Measurements from ENCODE around the gene WDR90. TPM values are rescaled to one million over a fixed set of nuclear protein-coding genes. Genes with fewer than 3 reads are reported as not detected.
A peak's percentile ranks its signal among the peaks of the same experiment; 100 is the strongest.

Gene WDR90
- total and polyA plus RNA-seq, 2 experiments from 2014 or later, result 8.2 to 16.5 TPM

DNA sequence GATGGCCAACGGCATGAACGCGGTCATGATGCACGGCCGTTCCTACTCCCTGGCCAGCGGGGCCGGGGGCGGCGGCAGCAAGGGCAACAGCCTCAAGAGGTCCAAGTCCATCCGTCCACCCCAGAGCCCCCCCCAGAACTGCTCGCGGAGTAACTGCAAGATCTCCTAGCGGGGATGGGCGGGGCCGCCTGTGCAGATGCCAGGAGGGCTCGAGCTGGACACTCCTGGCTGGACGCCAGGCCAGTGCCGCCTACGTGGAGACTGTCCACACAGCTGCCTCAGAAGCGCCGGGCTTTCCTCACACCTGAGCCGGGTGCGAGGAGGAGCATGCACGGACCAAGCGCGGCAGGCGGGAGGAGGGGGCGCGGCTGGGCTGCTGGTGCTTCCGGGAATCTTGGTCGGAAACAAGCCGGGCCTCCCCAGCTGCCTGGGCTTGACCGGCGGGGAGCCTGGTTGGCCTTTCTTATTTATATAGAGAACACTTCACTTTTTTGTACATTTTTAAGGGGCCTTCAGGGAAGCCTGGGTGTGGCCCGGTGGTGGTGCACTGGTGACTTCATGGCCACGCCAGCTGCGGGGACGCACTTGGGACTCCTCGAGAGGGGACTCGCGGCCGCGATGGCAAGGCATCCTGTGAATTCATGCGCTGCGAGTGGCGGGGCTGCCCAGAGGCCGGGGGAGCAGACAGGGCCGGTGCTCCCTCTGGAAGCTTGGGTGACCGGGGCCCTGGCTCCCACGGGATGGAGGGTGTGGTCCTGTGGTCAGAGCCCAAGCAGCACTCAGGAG is 21.5 kb upstream of the WDR90 start:
- H3K79me2 ChIP-seq (ENCODE audit: insufficient read depth), result no peaks in the 10 kb centered on the region
- in situ Hi-C loops (cut with MboI), result no loop called here
- 78% methylated on average over 50 of the region's 50 CpGs for whole genome bisulfite sequencing, 2 experiments (ENCODE audit: low coverage in 1 of 2, low lambda C conversion rate in 2 of 2, missing lambda C conversion rate in 2 of 2)
- H3K4me1 ChIP-seq (ENCODE audit: insufficient read depth), result peaks cover 15% of the 10 kb centered on the region
- 0 out of 2 replicates have a peak, but pooled peaks cover 4% of the 10 kb centered on the region for H3F3A ChIP-seq (ENCODE audit: insufficient read depth)
- no peaks in the 10 kb centered on the region for H3K9me3 ChIP-seq (ENCODE audit: low read depth)
- H2AFZ ChIP-seq, result no peak overlapping the region
- no peaks in the 10 kb centered on the region for H3K27me3 ChIP-seq (replicated peaks; ENCODE audit: insufficient read depth)
- H3K27ac ChIP-seq, result peak overlapping the region; percentile 87
- no peak for TF ChIP-seq EZH2phosphoT487 (IDR thresholded peaks at IDR 0.05; ENCODE audit: insufficient read depth, low read depth)
- no peak for TF ChIP-seq EZH2 (IDR thresholded peaks at IDR 0.05; ENCODE audit: insufficient read depth, poor library complexity, severe bottlenecking)
- no peaks in the 10 kb centered on the region for H3K9me2 ChIP-seq (ENCODE audit: insufficient read depth)
- H4K20me1 ChIP-seq (ENCODE audit: insufficient read depth), result no peaks in the 10 kb centered on the region
- H3K36me3 ChIP-seq (ENCODE audit: low read depth), result no peaks in the 10 kb centered on the region
- H3K9ac ChIP-seq, result no peak overlapping the region
- peak overlapping the region; percentile 2 for H3K4me2 ChIP-seq (ENCODE audit: unreplicated experiment)
- no peak overlapping the region for H3K4me3 ChIP-seq
- peak; percentile 58 for DNase-seq

GRCh38 chr16:628321-629061 is 20.7 kb upstream of the WDR90 start:
- Histone ChIP-seq H3K4me1 (ENCODE audit: insufficient read depth) (peaks cover 15% of the 10 kb centered on the region), H3K9me2 (ENCODE audit: insufficient read depth) (no peaks in the 10 kb centered on the region), H3K79me2 (ENCODE audit: insufficient read depth) (no peaks in the 10 kb centered on the region), H4K20me1 (ENCODE audit: insufficient read depth) (no peaks in the 10 kb centered on the region), H3K4me3 (no peak overlapping the region), H3K27ac (no peak overlapping the region), H3K4me2 (ENCODE audit: unreplicated experiment) (no peak overlapping the region), H3K9ac (no peak overlapping the region), H3K27me3 (replicated peaks; ENCODE audit: insufficient read depth) (no peaks in the 10 kb centered on the region), H3K9me3 (ENCODE audit: low read depth) (no peaks in the 10 kb centered on the region), H3F3A (ENCODE audit: insufficient read depth) (0 out of 2 replicates have a peak, but pooled peaks cover 4% of the 10 kb centered on the region), H3K36me3 (ENCODE audit: low read depth) (no peaks in the 10 kb centered on the region), H2AFZ (no peak overlapping the region)
- TF ChIP-seq EZH2 (IDR thresholded peaks at IDR 0.05; ENCODE audit: insufficient read depth, poor library complexity, severe bottlenecking), result no peak
- TF ChIP-seq EZH2phosphoT487 (IDR thresholded peaks at IDR 0.05; ENCODE audit: insufficient read depth, low read depth), result no peak
- no peak for DNase-seq
- 91% methylated on average over 28 to 33 of the region's 33 CpGs for whole genome bisulfite sequencing, 2 experiments (ENCODE audit: low coverage in 1 of 2, low lambda C conversion rate in 2 of 2, missing lambda C conversion rate in 2 of 2)
- in situ Hi-C loops (cut with MboI), result no loop called here

DNA sequence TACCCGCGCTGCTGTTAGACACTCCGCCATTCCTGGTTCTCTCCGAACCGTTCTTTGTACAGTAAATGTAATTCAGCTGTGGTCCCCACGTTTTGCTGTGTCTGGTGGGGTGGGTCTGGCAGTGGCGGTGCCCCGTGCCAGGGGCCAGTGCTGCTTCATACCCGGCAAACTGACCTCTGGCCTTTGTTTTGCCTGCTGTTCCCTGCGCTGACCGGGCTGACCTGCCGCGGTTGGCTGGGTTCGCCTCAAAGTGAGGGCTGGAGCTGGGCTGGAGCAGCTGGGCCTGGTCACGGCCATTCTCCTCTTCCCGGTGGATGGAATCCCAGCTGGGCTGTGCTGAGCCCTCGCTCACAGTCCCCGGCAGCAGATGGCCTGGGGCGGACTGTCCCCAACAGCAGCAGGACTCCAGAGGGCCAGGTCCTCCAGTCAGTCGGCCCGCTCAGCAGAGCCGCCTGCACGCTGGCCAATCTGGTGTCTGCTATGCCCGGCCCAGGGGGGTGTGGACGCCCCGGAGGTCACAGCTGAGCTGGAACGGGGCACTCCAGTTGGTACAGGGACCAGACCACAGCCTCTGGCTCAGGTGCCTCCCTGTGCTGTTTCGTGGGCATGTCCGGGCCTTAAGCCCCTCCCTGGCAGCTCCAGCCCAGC is 19.9 kb upstream of the WDR90 start:
- H3K4me3 ChIP-seq, result no peak overlapping the region
- no peaks in the 10 kb centered on the region for H3K79me2 ChIP-seq (ENCODE audit: insufficient read depth)
- in situ Hi-C loops (cut with MboI), result no loop called here
- no peak for TF ChIP-seq EZH2phosphoT487 (IDR thresholded peaks at IDR 0.05; ENCODE audit: insufficient read depth, low read depth)
- no peak for TF ChIP-seq EZH2 (IDR thresholded peaks at IDR 0.05; ENCODE audit: insufficient read depth, poor library complexity, severe bottlenecking)
- no peak overlapping the region for H3K4me2 ChIP-seq (ENCODE audit: unreplicated experiment)
- H2AFZ ChIP-seq, result no peak overlapping the region
- peaks cover 15% of the 10 kb centered on the region for H3K4me1 ChIP-seq (ENCODE audit: insufficient read depth)
- no peaks in the 10 kb centered on the region for H3K27me3 ChIP-seq (replicated peaks; ENCODE audit: insufficient read depth)
- H3K9me3 ChIP-seq (ENCODE audit: low read depth), result no peaks in the 10 kb centered on the region
- no peak overlapping the region for H3K27ac ChIP-seq
- no peak for DNase-seq
- H3K9me2 ChIP-seq (ENCODE audit: insufficient read depth), result no peaks in the 10 kb centered on the region
- no peaks in the 10 kb centered on the region for H4K20me1 ChIP-seq (ENCODE audit: insufficient read depth)
- H3K36me3 ChIP-seq (ENCODE audit: low read depth), result no peaks in the 10 kb centered on the region
- H3K9ac ChIP-seq, result no peak overlapping the region
- H3F3A ChIP-seq (ENCODE audit: insufficient read depth), result 0 out of 2 replicates have a peak, but pooled peaks cover 4% of the 10 kb centered on the region
- WGBS, 2 experiments (ENCODE audit: low coverage in 1 of 2, low lambda C conversion rate in 2 of 2, missing lambda C conversion rate in 2 of 2), result 83 to 84% methylated on average over 27 to 29 of the region's 29 CpGs

DNA sequence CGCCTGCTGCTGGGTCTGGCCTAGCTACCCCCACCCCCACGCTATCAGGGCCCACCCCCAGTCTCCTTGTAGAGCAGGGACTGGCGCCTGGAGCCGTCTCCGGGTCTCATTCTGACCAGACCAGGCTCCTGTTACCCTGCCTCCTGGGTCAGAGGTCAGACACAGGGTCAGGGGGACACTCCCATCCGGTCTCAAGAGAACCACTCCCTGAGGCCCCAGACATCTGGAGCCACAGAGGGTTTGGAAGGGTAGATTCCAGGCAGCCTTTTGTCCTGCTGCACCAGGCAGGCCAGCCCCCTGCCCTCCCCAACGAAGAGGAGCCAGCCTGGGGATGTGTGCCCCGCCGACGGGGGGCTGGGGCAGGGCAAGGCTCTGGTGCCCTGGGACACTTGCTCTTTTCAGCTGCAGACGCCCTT is 19.3 kb upstream of the WDR90 start:
- H3K27ac ChIP-seq, result no peak overlapping the region
- 52 to 53% methylated on average over 10 to 11 of the region's 11 CpGs for WGBS, 2 experiments (ENCODE audit: low coverage in 1 of 2, low lambda C conversion rate in 2 of 2, missing lambda C conversion rate in 2 of 2)
- H3K4me2 ChIP-seq (ENCODE audit: unreplicated experiment), result no peak overlapping the region

More for the DNA sequence above, 19.3 kb upstream of the WDR90 start:
- Histone ChIP-seq H3K4me1 (ENCODE audit: insufficient read depth) (peaks cover 16% of the 10 kb centered on the region), H3K36me3 (ENCODE audit: low read depth) (no peaks in the 10 kb centered on the region), H3K9me3 (ENCODE audit: low read depth) (no peaks in the 10 kb centered on the region), H3F3A (ENCODE audit: insufficient read depth) (0 out of 2 replicates have a peak, but pooled peaks cover 4% of the 10 kb centered on the region), H3K27me3 (replicated peaks; ENCODE audit: insufficient read depth) (no peaks in the 10 kb centered on the region), H3K9me2 (ENCODE audit: insufficient read depth) (no peaks in the 10 kb centered on the region), H3K9ac (no peak overlapping the region), H4K20me1 (ENCODE audit: insufficient read depth) (no peaks in the 10 kb centered on the region), H3K4me3 (no peak overlapping the region), H2AFZ (no peak overlapping the region), H3K79me2 (ENCODE audit: insufficient read depth) (0 out of 2 replicates have a peak, but pooled peaks cover 4% of the 10 kb centered on the region)
- TF ChIP-seq EZH2 (IDR thresholded peaks at IDR 0.05; ENCODE audit: insufficient read depth, poor library complexity, severe bottlenecking) (no peak), EZH2phosphoT487 (IDR thresholded peaks at IDR 0.05; ENCODE audit: insufficient read depth, low read depth) (no peak)
- DNase-seq, result no peak
- in situ Hi-C loops (cut with MboI), result no loop called here

Measured in GM23248 (cell line).